Measurements from ENCODE around the gene FANCI. TPM values are rescaled to one million over a fixed set of nuclear protein-coding genes. Genes with fewer than 3 reads are reported as not detected.

Gene FANCI
- total RNA-seq, 1 donor from 2014 or later: 133 TPM

GRCh38 chr15:89359471-89360293, 115.9 kb downstream of the FANCI start:
- Histone ChIP-seq H3K4me1 (peaks cover 17% of the 10 kb centered on the region), H3K4me3 (no peak overlapping the region), H3K9me3 (ENCODE audit: low read depth) (no peaks in the 10 kb centered on the region), H3K4me2 (peak overlapping the region; percentile 63), H3K79me2 (ENCODE audit: low read depth) (no peaks in the 10 kb centered on the region), H3F3A (ENCODE audit: low read depth) (peaks cover 29% of the 10 kb centered on the region), H3K9ac (no peak overlapping the region), H3K27ac (no peak overlapping the region), H3K36me3 (no peaks in the 10 kb centered on the region), H3K27me3 (peaks cover 100% of the 10 kb centered on the region), H4K20me1 (ENCODE audit: low read depth) (peaks cover 73% of the 10 kb centered on the region), H2AFZ (replicated peaks) (no peak overlapping the region)
- no peaks in the 10 kb centered on the region for H3K36me3 Mint-ChIP-seq
- H3K9me3 Mint-ChIP-seq: peaks cover 3% of the 10 kb centered on the region
- peaks cover 82% of the 10 kb centered on the region for H3K27me3 Mint-ChIP-seq (ENCODE audit: insufficient read depth, low read depth)
- TF ChIP-seq EZH2 (IDR thresholded peaks at IDR 0.05): peak; percentile 69
- TF ChIP-seq, protein P1, sequence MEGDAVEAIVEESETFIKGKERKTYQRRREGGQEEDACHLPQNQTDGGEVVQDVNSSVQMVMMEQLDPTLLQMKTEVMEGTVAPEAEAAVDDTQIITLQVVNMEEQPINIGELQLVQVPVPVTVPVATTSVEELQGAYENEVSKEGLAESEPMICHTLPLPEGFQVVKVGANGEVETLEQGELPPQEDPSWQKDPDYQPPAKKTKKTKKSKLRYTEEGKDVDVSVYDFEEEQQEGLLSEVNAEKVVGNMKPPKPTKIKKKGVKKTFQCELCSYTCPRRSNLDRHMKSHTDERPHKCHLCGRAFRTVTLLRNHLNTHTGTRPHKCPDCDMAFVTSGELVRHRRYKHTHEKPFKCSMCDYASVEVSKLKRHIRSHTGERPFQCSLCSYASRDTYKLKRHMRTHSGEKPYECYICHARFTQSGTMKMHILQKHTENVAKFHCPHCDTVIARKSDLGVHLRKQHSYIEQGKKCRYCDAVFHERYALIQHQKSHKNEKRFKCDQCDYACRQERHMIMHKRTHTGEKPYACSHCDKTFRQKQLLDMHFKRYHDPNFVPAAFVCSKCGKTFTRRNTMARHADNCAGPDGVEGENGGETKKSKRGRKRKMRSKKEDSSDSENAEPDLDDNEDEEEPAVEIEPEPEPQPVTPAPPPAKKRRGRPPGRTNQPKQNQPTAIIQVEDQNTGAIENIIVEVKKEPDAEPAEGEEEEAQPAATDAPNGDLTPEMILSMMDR (IDR thresholded peaks at IDR 0.05): no peak
- TF ChIP-seq EZH2phosphoT487 (IDR thresholded peaks at IDR 0.05): peak; percentile 62
- H3K4me3 Mint-ChIP-seq: peak overlapping the region; percentile 18
- DNase-seq (ENCODE audit: low spot score): peak; percentile 35
- H3K4me1 Mint-ChIP-seq: peaks cover 30% of the 10 kb centered on the region
- H3K27ac Mint-ChIP-seq: no peak overlapping the region

GRCh38 chr15:89360294-89360971, 116.7 kb downstream of the FANCI start:
- H2AFZ ChIP-seq (replicated peaks): no peak overlapping the region
- peaks cover 29% of the 10 kb centered on the region for H3F3A ChIP-seq (ENCODE audit: low read depth)
- H3K9me3 Mint-ChIP-seq: peaks cover 4% of the 10 kb centered on the region
- H3K4me3 Mint-ChIP-seq: peak overlapping the region; percentile 60
- no peaks in the 10 kb centered on the region for H3K79me2 ChIP-seq (ENCODE audit: low read depth)
- H3K27ac Mint-ChIP-seq: no peak overlapping the region
- H3K9ac ChIP-seq: no peak overlapping the region
- peak overlapping the region; percentile 63 for H3K4me2 ChIP-seq
- H3K27me3 ChIP-seq: peaks cover 100% of the 10 kb centered on the region
- no peak overlapping the region for H3K4me3 ChIP-seq
- DNase-seq (ENCODE audit: low spot score): peak; percentile 81
- H4K20me1 ChIP-seq (ENCODE audit: low read depth): peaks cover 80% of the 10 kb centered on the region
- peaks cover 82% of the 10 kb centered on the region for H3K27me3 Mint-ChIP-seq (ENCODE audit: insufficient read depth, low read depth)
- no peaks in the 10 kb centered on the region for H3K36me3 Mint-ChIP-seq
- no peaks in the 10 kb centered on the region for H3K36me3 ChIP-seq
- no peak overlapping the region for H3K27ac ChIP-seq
- peaks cover 30% of the 10 kb centered on the region for H3K4me1 Mint-ChIP-seq
- H3K4me1 ChIP-seq: peaks cover 17% of the 10 kb centered on the region
- no peaks in the 10 kb centered on the region for H3K9me3 ChIP-seq (ENCODE audit: low read depth)
- TF ChIP-seq EZH2phosphoT487 (IDR thresholded peaks at IDR 0.05): peak; percentile 65
- TF ChIP-seq EZH2 (IDR thresholded peaks at IDR 0.05): peak; percentile 35
- TF ChIP-seq, protein P1 (IDR thresholded peaks at IDR 0.05): no peak

- peaks cover 29% of the 10 kb centered on the region for H3K4me1 Mint-ChIP-seq
- peaks cover 7% of the 10 kb centered on the region for H3K9me3 Mint-ChIP-seq
- DNase-seq (ENCODE audit: low spot score): peak; percentile 93
- H3K4me3 Mint-ChIP-seq: peak overlapping the region; percentile 60
- Histone ChIP-seq H4K20me1 (ENCODE audit: low read depth) (peaks cover 92% of the 10 kb centered on the region), H3K4me3 (no peak overlapping the region), H2AFZ (replicated peaks) (no peak overlapping the region), H3K9ac (no peak overlapping the region), H3K36me3 (no peaks in the 10 kb centered on the region), H3K79me2 (ENCODE audit: low read depth) (no peaks in the 10 kb centered on the region), H3F3A (ENCODE audit: low read depth) (peaks cover 29% of the 10 kb centered on the region), H3K4me2 (no peak overlapping the region), H3K4me1 (peaks cover 17% of the 10 kb centered on the region), H3K27me3 (peaks cover 100% of the 10 kb centered on the region), H3K27ac (no peak overlapping the region), H3K9me3 (ENCODE audit: low read depth) (no peaks in the 10 kb centered on the region)
- peaks cover 90% of the 10 kb centered on the region for H3K27me3 Mint-ChIP-seq (ENCODE audit: insufficient read depth, low read depth)
- no peaks in the 10 kb centered on the region for H3K36me3 Mint-ChIP-seq
- no peak overlapping the region for H3K27ac Mint-ChIP-seq
- peak; percentile 77 for TF ChIP-seq EZH2phosphoT487 (IDR thresholded peaks at IDR 0.05)
- TF ChIP-seq EZH2 (IDR thresholded peaks at IDR 0.05): no peak
- TF ChIP-seq, protein P1 (IDR thresholded peaks at IDR 0.05): no peak
Measured at GRCh38 chr15:89361451-89362202, 117.8 kb downstream of the FANCI start.

All from neural progenitor cell (in vitro differentiated cells).